Central memory CD8-positive, alpha-beta T cell (primary cell): Measurements from ENCODE around the gene SERINC5.
A peak's percentile ranks its signal among the peaks of the same experiment; 100 is the strongest.
"Not testable (repeated sequence)": the region's sequence is repeated elsewhere in the genome, so short reads cannot be mapped to it uniquely, and the experiment has no call there.

Experiments used
- ATAC-seq: fragments of 150-1000 bp; cut with Tn5 transposase; replicated peaks from 2 replicates; pipeline ENCODE4 v1.10.0; 2022; ENCODE audit warnings: mild to moderate bottlenecking, moderate FRiP score, moderate number of reproducible peaks; ENCODE audit not compliant: poor library complexity, severe bottlenecking; ENCODE audit errors: extremely low read depth
- DNase-seq, 2 donors: peaks; one replicate each; pipeline ENCODE4 v3.0.0; 2021; ENCODE audit warnings: low spot score in 2 of 2
- H3K27ac Mint-ChIP-seq: one replicate; pipeline ENCODE4 v1.8.0; 2022; ENCODE audit warnings: low read depth, mild to moderate bottlenecking, moderate library complexity, mixed read lengths
- H3K27me3 Mint-ChIP-seq: one replicate; pipeline ENCODE4 v1.8.0; 2022; ENCODE audit warnings: mixed read lengths
- H3K36me3 Mint-ChIP-seq: one replicate; pipeline ENCODE4 v1.8.0; 2022; ENCODE audit warnings: mild to moderate bottlenecking, moderate library complexity, mixed read lengths; ENCODE audit not compliant: insufficient read depth
- H3K4me1 Mint-ChIP-seq: one replicate; pipeline ENCODE4 v1.8.0; 2022; ENCODE audit warnings: mixed read lengths
- H3K4me3 Mint-ChIP-seq: one replicate; pipeline ENCODE4 v1.8.0; 2022; ENCODE audit warnings: mild to moderate bottlenecking, moderate library complexity, mixed read lengths
- H3K9me3 Mint-ChIP-seq: one replicate; pipeline ENCODE4 v1.8.0; 2022; ENCODE audit warnings: mixed read lengths

SERINC5 gene

DNA sequence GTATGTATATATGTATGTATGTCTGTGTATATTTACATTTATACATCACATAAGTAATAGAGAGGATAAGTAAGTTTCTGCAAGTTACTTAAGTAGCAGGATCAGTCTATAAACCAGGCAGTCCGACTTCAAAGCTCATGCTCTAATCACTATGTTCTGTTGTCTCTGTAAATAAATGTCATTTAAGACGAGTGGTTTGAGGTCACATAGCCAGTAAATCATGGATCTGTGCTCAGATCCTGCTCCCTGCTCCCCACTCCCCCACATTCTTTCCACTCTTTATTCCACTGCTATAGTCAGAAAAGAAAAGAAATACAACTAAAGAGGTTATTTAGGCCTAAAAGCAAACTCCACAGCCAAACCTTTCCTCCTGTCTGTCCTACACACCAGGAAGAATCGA lies 90.4 kb downstream of the SERINC5 start:
- ATAC-seq (no peak), DNase-seq (no peak)
- H3K36me3 Mint-ChIP-seq = peaks cover 45% of the 10 kb centered on the region
- peaks cover 6% of the 10 kb centered on the region for H3K4me1 Mint-ChIP-seq
- no peaks in the 10 kb centered on the region for H3K9me3 Mint-ChIP-seq
- no peaks in the 10 kb centered on the region for H3K27me3 Mint-ChIP-seq
- no peak overlapping the region for H3K4me3 Mint-ChIP-seq
- H3K27ac Mint-ChIP-seq = no peak overlapping the region

DNA sequence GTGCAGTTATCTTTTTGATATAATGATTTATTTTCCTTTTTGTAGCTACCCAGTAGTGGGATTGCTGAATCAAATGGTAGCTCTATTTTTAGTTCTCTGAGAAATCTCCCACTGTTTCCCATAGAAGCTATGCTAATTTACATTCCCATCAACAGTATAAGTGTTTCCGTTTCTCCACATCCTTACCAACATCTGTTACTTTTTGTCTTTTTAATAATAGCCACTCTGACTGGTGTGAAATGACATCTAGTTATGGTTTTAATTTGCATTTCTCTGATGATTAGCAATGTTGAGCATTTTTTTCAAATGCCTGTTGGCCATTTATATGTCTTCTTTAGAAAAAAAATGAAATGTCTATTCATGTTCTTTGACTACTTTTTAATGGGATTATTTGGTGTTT lies 94.7 kb downstream of the SERINC5 start:
- DNase-seq = no peak
- ATAC-seq = no peak
- Mint-ChIP-seq H3K9me3 (no peaks in the 10 kb centered on the region), H3K27ac (peak overlapping the region; percentile 58), H3K36me3 (peaks cover 29% of the 10 kb centered on the region), H3K4me1 (peaks cover 9% of the 10 kb centered on the region), H3K4me3 (no peak overlapping the region), H3K27me3 (no peaks in the 10 kb centered on the region)

DNA sequence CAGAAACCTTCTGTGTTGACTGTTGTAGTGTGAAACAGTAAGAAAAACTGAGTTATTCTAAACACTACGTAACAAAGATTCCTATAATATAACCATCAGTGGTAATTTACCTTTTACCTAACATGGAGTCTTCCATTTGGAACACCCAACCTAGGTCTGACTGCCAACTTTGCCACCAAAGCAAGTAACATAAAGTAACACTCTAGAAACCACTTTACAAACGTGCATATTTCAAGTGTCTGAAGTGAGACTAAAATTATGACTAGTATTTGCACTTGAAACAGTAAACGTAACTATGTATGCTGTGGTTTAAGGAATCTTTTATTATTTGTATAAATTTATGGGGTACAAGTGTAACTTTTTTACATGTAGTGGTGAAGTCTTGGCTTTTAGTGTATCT lies 95.6 kb downstream of the SERINC5 start:
- ATAC-seq (no peak), DNase-seq (no peak)
- Mint-ChIP-seq H3K36me3 (peaks cover 33% of the 10 kb centered on the region), H3K27ac (no peak overlapping the region), H3K27me3 (no peaks in the 10 kb centered on the region), H3K4me1 (peaks cover 13% of the 10 kb centered on the region), H3K4me3 (no peak overlapping the region), H3K9me3 (no peaks in the 10 kb centered on the region)

DNA sequence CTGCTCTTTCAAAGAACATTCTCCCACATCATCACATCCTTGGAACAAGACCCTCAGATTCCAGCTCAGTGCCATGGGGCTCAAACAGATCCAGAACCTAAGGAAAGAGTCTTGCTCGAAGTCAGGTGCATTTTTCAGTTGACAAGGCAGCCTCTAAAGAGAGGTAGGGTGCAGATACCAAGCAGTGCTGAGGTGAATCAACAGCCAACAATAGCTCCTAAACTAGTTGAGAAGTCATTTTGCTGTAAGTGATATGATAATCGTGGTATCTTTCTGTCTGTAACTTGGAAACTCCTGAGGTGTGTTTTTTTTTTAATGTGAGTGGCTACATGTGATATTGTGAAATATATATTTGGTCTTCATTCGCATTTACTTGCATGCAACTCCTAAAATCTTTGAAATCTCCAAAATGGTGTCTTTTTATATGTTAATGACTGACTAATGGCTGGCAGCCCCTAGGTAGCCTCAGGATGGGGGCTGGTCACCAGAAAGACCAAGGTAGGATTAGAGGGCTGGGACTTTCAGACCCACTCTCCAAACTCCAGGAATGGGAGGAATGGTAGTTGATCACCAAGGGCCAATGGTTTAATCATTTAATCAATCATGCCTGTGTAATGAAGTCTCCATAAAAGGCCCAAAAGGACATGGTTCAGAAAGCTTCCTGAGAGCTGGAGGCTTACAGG lies 96.6 kb downstream of the SERINC5 start:
- no peak overlapping the region for H3K27ac Mint-ChIP-seq
- no peaks in the 10 kb centered on the region for H3K9me3 Mint-ChIP-seq
- ATAC-seq = no peak
- no peak for DNase-seq
- H3K4me1 Mint-ChIP-seq = peaks cover 13% of the 10 kb centered on the region
- peaks cover 27% of the 10 kb centered on the region for H3K36me3 Mint-ChIP-seq
- H3K4me3 Mint-ChIP-seq = no peak overlapping the region
- no peaks in the 10 kb centered on the region for H3K27me3 Mint-ChIP-seq

DNA sequence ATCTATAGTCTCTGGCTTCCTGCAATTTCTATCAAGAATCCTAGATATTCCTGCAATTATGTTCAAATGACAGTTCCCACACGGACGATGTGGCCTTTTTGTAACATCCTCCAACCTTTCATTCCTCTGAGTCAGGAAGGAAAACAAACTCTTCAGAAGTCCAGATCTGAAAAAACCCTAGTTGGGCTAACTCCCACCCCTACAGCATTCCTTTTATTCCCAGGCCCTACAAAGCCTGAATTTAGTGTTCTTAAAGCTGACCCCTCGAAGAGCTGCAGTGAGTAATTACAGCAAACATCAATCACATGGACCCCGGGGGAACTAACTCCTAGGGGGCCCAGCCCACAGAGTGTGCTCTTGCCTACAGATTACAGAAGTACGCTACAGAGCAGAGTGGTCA lies 99.7 kb downstream of the SERINC5 start:
- H3K9me3 Mint-ChIP-seq = no peaks in the 10 kb centered on the region
- peaks cover 20% of the 10 kb centered on the region for H3K36me3 Mint-ChIP-seq
- no peak overlapping the region for H3K27ac Mint-ChIP-seq
- H3K4me1 Mint-ChIP-seq = peaks cover 8% of the 10 kb centered on the region
- H3K27me3 Mint-ChIP-seq = no peaks in the 10 kb centered on the region
- H3K4me3 Mint-ChIP-seq = no peak overlapping the region
- DNase-seq = no peak
- no peak for ATAC-seq

DNA sequence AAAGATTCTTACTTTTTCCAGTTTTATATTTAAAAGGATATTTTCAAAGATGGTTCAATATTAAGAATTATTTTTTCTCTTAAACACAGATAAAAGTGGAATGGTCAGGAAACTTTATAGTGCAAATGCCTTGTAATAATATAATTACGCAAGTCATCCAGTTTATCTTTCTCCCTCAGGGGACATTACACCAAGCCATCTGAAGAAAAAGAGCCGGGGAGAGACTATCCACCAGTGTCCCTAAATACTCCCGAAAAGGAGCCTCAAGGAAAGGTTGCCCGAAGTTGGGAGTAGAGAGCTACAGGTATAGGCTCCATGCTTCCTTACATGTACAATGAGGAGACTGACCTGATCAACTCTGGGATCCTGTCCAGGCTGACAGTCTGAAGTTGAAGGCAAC lies 101.1 kb downstream of the SERINC5 start:
- no peak overlapping the region for H3K27ac Mint-ChIP-seq
- no peak overlapping the region for H3K4me3 Mint-ChIP-seq
- H3K27me3 Mint-ChIP-seq = no peaks in the 10 kb centered on the region
- peaks cover 24% of the 10 kb centered on the region for H3K36me3 Mint-ChIP-seq
- no peak for DNase-seq
- ATAC-seq = no peak
- no peaks in the 10 kb centered on the region for H3K9me3 Mint-ChIP-seq
- peaks cover 13% of the 10 kb centered on the region for H3K4me1 Mint-ChIP-seq

DNA sequence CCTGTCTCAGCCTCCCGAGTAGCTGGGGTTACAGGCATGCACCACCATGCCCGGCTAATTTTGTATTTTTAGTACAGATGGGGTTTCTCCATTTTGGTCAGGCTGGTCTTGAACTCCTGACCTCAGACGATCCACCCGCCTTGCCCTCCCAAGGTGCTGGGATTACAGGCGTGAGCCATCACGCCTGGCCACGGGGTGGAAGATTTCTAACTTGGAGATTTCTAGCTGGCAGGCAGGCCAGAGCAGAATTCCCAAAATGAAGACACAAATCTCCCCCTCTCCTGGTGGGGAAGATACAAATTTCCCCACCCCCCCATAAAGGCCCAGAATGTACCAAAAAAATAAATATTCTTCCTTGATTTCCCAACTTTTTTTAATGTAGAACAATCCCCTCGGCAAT lies 101.6 kb downstream of the SERINC5 start:
- H3K36me3 Mint-ChIP-seq = peaks cover 26% of the 10 kb centered on the region
- not testable (repeated sequence) for H3K9me3 Mint-ChIP-seq, ATAC-seq, H3K4me3 Mint-ChIP-seq, H3K27ac Mint-ChIP-seq, DNase-seq, H3K27me3 Mint-ChIP-seq
- peaks cover 15% of the 10 kb centered on the region for H3K4me1 Mint-ChIP-seq

DNA sequence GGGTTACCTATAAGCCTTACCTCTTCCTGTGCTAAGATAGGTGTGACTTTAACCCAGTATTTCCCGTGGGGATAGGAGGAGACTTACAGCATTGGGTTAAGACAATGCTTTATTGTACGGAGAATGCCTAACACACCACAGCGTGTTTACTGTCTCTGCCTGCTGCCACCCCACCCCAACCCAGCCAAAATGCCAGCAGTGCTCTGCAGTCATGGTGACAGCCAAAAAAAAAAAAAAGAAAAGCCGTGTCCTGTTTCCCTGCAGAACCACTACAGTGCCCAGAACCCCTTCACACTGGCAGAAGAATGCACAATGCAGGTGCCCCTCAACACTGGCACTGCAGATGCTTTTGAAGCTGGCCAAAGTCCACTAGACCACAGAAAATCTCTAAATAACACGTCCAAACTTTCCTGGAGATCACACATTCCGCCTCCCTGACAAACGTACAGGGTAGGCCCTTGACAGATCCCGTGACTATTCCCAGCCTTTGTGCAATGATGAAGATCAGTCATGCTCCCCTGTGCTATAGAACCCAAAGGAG lies 102.2 kb downstream of the SERINC5 start:
- H3K9me3 Mint-ChIP-seq = no peaks in the 10 kb centered on the region
- H3K4me3 Mint-ChIP-seq = no peak overlapping the region
- peak; percentile 68 for ATAC-seq
- H3K36me3 Mint-ChIP-seq = peaks cover 25% of the 10 kb centered on the region
- H3K4me1 Mint-ChIP-seq = peaks cover 15% of the 10 kb centered on the region
- H3K27me3 Mint-ChIP-seq = no peaks in the 10 kb centered on the region
- no peak overlapping the region for H3K27ac Mint-ChIP-seq
- DNase-seq = no peak

DNA sequence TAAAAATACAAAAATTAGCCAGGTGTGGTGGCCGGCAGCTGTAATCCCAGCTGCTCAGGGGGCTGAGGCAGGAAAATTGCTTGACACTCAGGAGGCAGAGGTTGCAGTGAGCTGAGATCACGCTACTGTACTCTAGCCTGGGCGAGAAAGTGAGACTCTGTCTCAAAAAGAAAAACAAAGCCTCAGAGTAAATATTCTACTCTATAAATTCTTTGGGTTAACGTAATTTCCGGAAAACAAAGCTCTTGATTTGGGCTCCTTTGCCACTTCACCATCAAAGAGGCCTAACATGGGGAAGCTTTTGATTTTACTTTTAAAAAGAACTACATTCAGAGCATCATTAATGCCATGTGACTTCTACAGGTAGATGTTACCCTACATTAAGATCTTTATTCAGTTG lies 103.1 kb downstream of the SERINC5 start:
- Mint-ChIP-seq H3K27ac (no peak overlapping the region), H3K4me3 (no peak overlapping the region)
- ATAC-seq = peak; percentile 40

DNA sequence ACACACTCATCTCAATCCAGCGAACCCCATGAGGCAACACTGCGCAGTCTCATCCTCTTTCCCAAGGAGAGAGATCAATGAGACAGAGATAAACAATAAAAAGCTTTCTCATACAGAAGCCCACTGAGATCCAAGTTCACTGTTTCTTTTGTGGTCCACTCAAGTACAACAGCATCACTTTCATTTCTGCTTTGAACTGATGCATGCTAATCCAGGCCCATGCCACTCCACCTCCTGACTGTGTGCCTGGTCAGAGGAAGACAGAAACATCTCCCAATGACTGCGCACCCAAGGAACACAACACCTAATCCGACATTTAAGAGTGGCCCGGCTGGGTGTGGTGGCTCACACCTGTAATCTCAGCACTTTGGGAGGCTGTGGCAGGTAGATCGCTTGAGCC lies 104.0 kb downstream of the SERINC5 start:
- H3K36me3 Mint-ChIP-seq = peaks cover 25% of the 10 kb centered on the region
- H3K4me3 Mint-ChIP-seq = peak overlapping the region; percentile 19
- DNase-seq (no peak), ATAC-seq (no peak)
- H3K27me3 Mint-ChIP-seq = no peaks in the 10 kb centered on the region
- H3K4me1 Mint-ChIP-seq = peaks cover 15% of the 10 kb centered on the region
- H3K27ac Mint-ChIP-seq = no peak overlapping the region
- H3K9me3 Mint-ChIP-seq = no peaks in the 10 kb centered on the region

More for the DNA sequence above, 103.1 kb downstream of the SERINC5 start:
- peaks cover 15% of the 10 kb centered on the region for H3K4me1 Mint-ChIP-seq
- no peak for DNase-seq
- H3K36me3 Mint-ChIP-seq = peaks cover 27% of the 10 kb centered on the region
- no peaks in the 10 kb centered on the region for H3K27me3 Mint-ChIP-seq
- H3K9me3 Mint-ChIP-seq = no peaks in the 10 kb centered on the region

DNA sequence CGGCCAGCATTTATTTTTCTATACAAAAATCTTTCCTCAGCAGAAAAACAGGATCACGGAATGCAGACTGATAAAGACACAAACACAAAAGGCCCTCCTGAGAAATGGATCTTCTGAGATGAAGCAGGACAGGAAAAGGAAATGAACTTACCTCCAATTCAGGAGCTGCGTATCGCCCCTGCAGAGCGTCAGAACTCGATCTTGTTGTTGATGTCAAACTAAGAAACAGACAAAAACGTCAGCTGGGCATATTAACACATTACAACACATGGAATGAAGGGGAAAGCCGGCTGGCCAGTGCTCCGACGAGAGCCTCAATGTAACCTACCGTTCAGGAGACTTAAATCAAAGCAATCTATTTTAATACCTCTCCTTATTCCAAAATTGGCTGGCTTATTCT lies 105.1 kb downstream of the SERINC5 start:
- Mint-ChIP-seq H3K4me3 (no peak overlapping the region), H3K36me3 (peaks cover 28% of the 10 kb centered on the region)

DNA sequence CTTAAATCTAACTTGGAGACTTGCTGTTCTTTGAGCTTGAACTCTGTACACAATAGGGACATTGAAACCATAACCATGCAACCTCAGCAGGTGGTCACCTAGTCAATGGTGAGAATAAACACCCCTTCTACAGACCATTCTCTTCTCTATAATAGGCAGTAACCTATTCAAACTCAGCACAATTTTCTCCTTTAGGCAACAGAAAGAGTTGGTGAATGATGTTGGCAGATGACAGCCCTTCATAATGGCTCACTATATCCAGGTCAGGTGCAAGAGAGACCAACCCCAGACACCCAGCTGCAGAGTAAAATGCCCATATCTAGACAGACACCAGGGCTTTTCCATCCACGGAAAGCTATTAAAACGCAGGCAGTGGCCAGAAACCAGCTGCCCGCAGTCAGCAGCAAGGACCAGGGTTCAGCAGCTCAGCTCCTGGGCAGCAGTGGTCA lies 106.7 kb downstream of the SERINC5 start:
- H3K36me3 Mint-ChIP-seq = peaks cover 41% of the 10 kb centered on the region
- no peaks in the 10 kb centered on the region for H3K27me3 Mint-ChIP-seq
- no peak for ATAC-seq
- H3K4me1 Mint-ChIP-seq = peaks cover 8% of the 10 kb centered on the region
- no peak for DNase-seq
- no peak overlapping the region for H3K4me3 Mint-ChIP-seq
- no peaks in the 10 kb centered on the region for H3K9me3 Mint-ChIP-seq
- H3K27ac Mint-ChIP-seq = no peak overlapping the region

More for the DNA sequence above, 105.1 kb downstream of the SERINC5 start:
- DNase-seq (no peak), ATAC-seq (no peak)
- Mint-ChIP-seq H3K9me3 (no peaks in the 10 kb centered on the region), H3K27me3 (no peaks in the 10 kb centered on the region), H3K4me1 (peaks cover 8% of the 10 kb centered on the region), H3K27ac (no peak overlapping the region)

DNA sequence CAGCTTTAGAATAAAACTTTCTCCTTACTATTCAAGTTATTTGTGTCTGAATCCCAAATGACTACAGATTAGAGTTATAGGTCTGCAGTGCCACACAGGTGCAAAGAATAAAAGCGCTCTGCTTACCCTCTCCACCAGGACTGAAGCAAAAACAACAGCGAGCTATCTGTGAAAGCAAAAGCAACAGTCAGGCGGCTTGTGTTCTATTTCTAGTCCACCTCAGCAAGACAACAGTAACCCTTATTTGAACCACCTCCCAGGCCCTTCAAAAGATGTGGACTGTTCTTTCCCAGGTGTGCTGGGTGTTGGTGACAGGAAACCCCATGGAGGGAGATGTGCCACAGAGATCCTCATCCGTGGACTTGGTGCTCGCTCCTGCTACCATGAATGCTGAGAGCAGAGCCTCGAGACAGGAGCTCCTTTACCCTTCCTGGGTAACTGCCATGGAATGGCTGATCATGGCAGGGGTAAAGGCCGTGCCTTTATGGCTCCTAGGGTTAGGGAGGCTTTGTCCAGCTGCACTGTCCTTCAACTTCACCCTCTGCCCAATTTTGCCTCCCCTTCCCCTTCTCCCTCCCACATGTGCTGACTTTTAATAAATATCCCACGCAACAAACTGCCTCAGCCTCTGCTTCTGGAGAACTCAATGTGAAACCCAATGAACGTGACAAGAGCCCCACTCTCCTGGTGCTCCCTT lies 108.6 kb downstream of the SERINC5 start:
- DNase-seq = no peak
- Mint-ChIP-seq H3K27me3 (no peaks in the 10 kb centered on the region), H3K4me3 (no peak overlapping the region), H3K4me1 (peaks cover 13% of the 10 kb centered on the region), H3K36me3 (peaks cover 40% of the 10 kb centered on the region), H3K27ac (peak overlapping the region; percentile 13), H3K9me3 (no peaks in the 10 kb centered on the region)
- ATAC-seq = no peak
